H1 (cell line): ENCODE measurements around the gene RHD. TPM values are rescaled to one million over a fixed set of nuclear protein-coding genes. Genes with fewer than 3 reads are reported as not detected.
"Not testable (repeated sequence)": the region's sequence is repeated elsewhere in the genome, so short reads cannot be mapped to it uniquely, and the experiment has no call there.

Source experiments
- CTCF ChIA-PET: fragments of 300-600 bp; sonication (Branson Sonifier 250); formaldehyde crosslinking; loops from one replicate; lab custom pipeline; 2021; ENCODE audit not compliant: partially characterized antibody; lab: Charles Lee
- POLR2A ChIA-PET: fragments of 300-600 bp; sonication (Branson Sonifier 250); formaldehyde crosslinking; loops from one replicate; lab custom pipeline; 2021; ENCODE audit warnings: inconsistent platforms; ENCODE audit not compliant: partially characterized antibody; lab: Charles Lee
- DNase-seq, 2 experiments: peaks; one replicate each; pipeline versions ENCODE4 v3.0.0 to v3.0.0-alpha.2; 2010 to 2022; ENCODE audit warnings: low spot score in 2 of 2, low read depth in 1 of 2, mixed read lengths in 1 of 2
- FAIRE-seq: peaks from 2 replicates; lab custom pipeline; 2011; peaks lifted over from hg19 to GRCh38; lab: Jason Lieb, UNC
- H2AFZ ChIP-seq: 2 replicates; pipeline ENCODE4 v1.8.1; 2012; ENCODE audit warnings: low read length, inconsistent platforms
- H2AK5ac ChIP-seq: 2 replicates; pipeline ENCODE4 v1.6.1; 2013; ENCODE audit warnings: low read depth, low read length
- H2BK120ac ChIP-seq: replicated peaks from 2 replicates; pipeline ENCODE3; 2013; ENCODE audit warnings: low read depth, low read length, inconsistent platforms
- H2BK12ac ChIP-seq: 2 replicates; pipeline ENCODE4 v1.6.1; 2013; ENCODE audit warnings: low read depth, low read length
- H2BK15ac ChIP-seq: 2 replicates; pipeline ENCODE4 v1.6.1; 2013; ENCODE audit warnings: low read length
- H2BK20ac ChIP-seq: 2 replicates; pipeline ENCODE4 v1.6.1; 2013; ENCODE audit warnings: low read length
- H2BK5ac ChIP-seq: 2 replicates; pipeline ENCODE4 v1.6.1; 2013; ENCODE audit warnings: low read depth, low read length
- H3K14ac ChIP-seq: 2 replicates; pipeline ENCODE4 v1.6.1; 2013; ENCODE audit warnings: inconsistent platforms; ENCODE audit not compliant: insufficient read length
- H3K18ac ChIP-seq: 2 replicates; pipeline ENCODE4 v1.6.1; 2013; ENCODE audit warnings: low read length; ENCODE audit errors: extremely low read depth
- H3K23ac ChIP-seq: 2 replicates; pipeline ENCODE4 v1.6.1; 2013; ENCODE audit warnings: inconsistent platforms; ENCODE audit not compliant: insufficient read length
- H3K23me2 ChIP-seq: 2 replicates; pipeline ENCODE4 v1.6.1; 2013; ENCODE audit warnings: low read depth, low read length
- H3K27ac ChIP-seq: 2 replicates; pipeline ENCODE4 v1.6.1; 2011; ENCODE audit warnings: low read depth, low read length, inconsistent platforms
- H3K27me3 ChIP-seq, 4 experiments: replicated peaks in 1 of 4; 1 replicate in 1 of 4; 2 replicates in 3 of 4; pipeline versions ENCODE4 v1.6.1 to v1.8.1; 2011 to 2013; ENCODE audit warnings: low read length in 3 of 4, mild to moderate bottlenecking in 3 of 4, inconsistent platforms in 2 of 4, mixed read lengths in 2 of 4, moderate library complexity in 1 of 4; ENCODE audit not compliant: control insufficient read depth in 3 of 4, insufficient read depth in 3 of 4; ENCODE audit errors: extremely low read depth in 1 of 4
- H3K36me3 ChIP-seq, 4 experiments: 2 replicates each; pipeline versions ENCODE4 v1.6.1 to v1.8.1; 2011 to 2013; ENCODE audit warnings: mild to moderate bottlenecking in 4 of 4, low read length in 3 of 4, moderate library complexity in 2 of 4, control low read depth in 1 of 4, inconsistent platforms in 1 of 4; ENCODE audit not compliant: insufficient read depth in 4 of 4, control insufficient read depth in 2 of 4
- H3K4ac ChIP-seq: replicated peaks from 2 replicates; pipeline ENCODE3; 2013; ENCODE audit warnings: low read length, low read depth, mixed read lengths, inconsistent platforms; ENCODE audit not compliant: insufficient read length
- H3K4me1 ChIP-seq, 4 experiments: replicated peaks in 1 of 4; 1 replicate in 1 of 4; 2 replicates in 3 of 4; pipeline versions ENCODE4 v1.6.1 to v1.8.1; 2011 to 2013; ENCODE audit warnings: low read length in 3 of 4, inconsistent platforms in 2 of 4, mixed read lengths in 1 of 4; ENCODE audit not compliant: insufficient read depth in 4 of 4, control insufficient read depth in 3 of 4
- H3K4me2 ChIP-seq, 2 experiments: 2 replicates each; pipeline versions ENCODE4 v1.6.1 to v1.8.1; 2011 to 2013; ENCODE audit warnings: low read depth in 2 of 2, low read length in 2 of 2, control low read depth in 1 of 2, inconsistent platforms in 1 of 2, mild to moderate bottlenecking in 1 of 2; ENCODE audit not compliant: insufficient read depth in 1 of 2
- H3K4me3 ChIP-seq, 4 experiments: fragments of 200-600, 300-600 bp in 1 of 4; sonication (generic), shearing (Covaris generic), sonication (Bioruptor Twin) in 1 of 4; 2 replicates each; pipeline versions ENCODE4 v1.5.1 to v1.8.1; 2011 to 2016; ENCODE audit warnings: low read length in 4 of 4, low read depth in 3 of 4, control low read depth in 2 of 4, inconsistent platforms in 2 of 4, mild to moderate bottlenecking in 2 of 4, mixed read lengths in 1 of 4, moderate library complexity in 1 of 4; ENCODE audit not compliant: insufficient read depth in 2 of 4; ENCODE audit errors: extremely low read depth in 1 of 4
- H3K56ac ChIP-seq: replicated peaks from 2 replicates; pipeline ENCODE3; 2013; ENCODE audit warnings: low read depth, mild to moderate bottlenecking, mixed read lengths, low read length, inconsistent platforms; ENCODE audit not compliant: insufficient read length
- H3K79me1 ChIP-seq: 2 replicates; pipeline ENCODE4 v1.6.1; 2013; ENCODE audit warnings: low read depth, low read length, control low read depth
- H3K79me2 ChIP-seq, 2 experiments: 2 replicates each; pipeline versions ENCODE4 v1.6.1 to v1.8.1; 2012 to 2013; ENCODE audit warnings: low read length in 2 of 2, mild to moderate bottlenecking in 2 of 2, inconsistent platforms in 1 of 2; ENCODE audit not compliant: insufficient read depth in 2 of 2, control insufficient read depth in 1 of 2
- H3K9ac ChIP-seq, 4 experiments: replicated peaks in 1 of 4; 1 replicate in 1 of 4; 2 replicates in 3 of 4; pipeline versions ENCODE4 v1.6.1 to v1.8.1; 2011 to 2013; ENCODE audit warnings: low read depth in 3 of 4, low read length in 3 of 4, control low read depth in 2 of 4, mild to moderate bottlenecking in 2 of 4, moderate library complexity in 2 of 4, inconsistent platforms in 1 of 4; ENCODE audit errors: extremely low read depth in 1 of 4
- H3K9me3 ChIP-seq, 2 experiments: 2 replicates each; pipeline versions ENCODE4 v1.6.1 to v1.8.1; 2012 to 2013; ENCODE audit warnings: mild to moderate bottlenecking in 2 of 2, moderate library complexity in 2 of 2, control low read depth in 1 of 2, inconsistent platforms in 1 of 2, low read depth in 1 of 2, low read length in 1 of 2, mixed read lengths in 1 of 2; ENCODE audit not compliant: insufficient read depth in 2 of 2
- H4K20me1 ChIP-seq, 2 experiments: replicated peaks in 1 of 2; 2 replicates each; pipeline versions ENCODE3 to v1.8.1; 2011 to 2013; ENCODE audit warnings: inconsistent platforms in 2 of 2, low read length in 2 of 2, mild to moderate bottlenecking in 1 of 2; ENCODE audit not compliant: insufficient read depth in 2 of 2, control insufficient read depth in 1 of 2
- H4K5ac ChIP-seq: 2 replicates; pipeline ENCODE4 v1.6.1; 2013; ENCODE audit warnings: low read length, low read depth, mixed read lengths, inconsistent platforms; ENCODE audit not compliant: insufficient read length
- H4K8ac ChIP-seq: 2 replicates; pipeline ENCODE4 v1.8.0; 2013; ENCODE audit warnings: mild to moderate bottlenecking, moderate library complexity, low read length, inconsistent platforms; ENCODE audit not compliant: insufficient read depth; ENCODE audit errors: extremely low read depth
- H4K91ac ChIP-seq: replicated peaks from 2 replicates; pipeline ENCODE3; 2013; ENCODE audit warnings: low read length, mixed read lengths, inconsistent platforms; ENCODE audit not compliant: insufficient read length
- RAD21 ChIP-seq, 2 experiments: IDR thresholded peaks in 1 of 2; conservative IDR thresholded peaks in 1 of 2; 2 replicates each; pipeline ENCODE4 v1.6.1; 2011; ENCODE audit warnings: low read depth in 2 of 2, low read length in 2 of 2, improper control_type of control experiment in 1 of 2, inconsistent platforms in 1 of 2, mild to moderate bottlenecking in 1 of 2, moderate library complexity in 1 of 2
- WGBS, 2 experiments: shearing (Covaris generic) in 1 of 2; methylation state at CpG; one replicate each; pipeline versions ENCODE4 v1.1.6 to v1.1.7; 2013 to 2015; ENCODE audit warnings: low lambda C conversion rate in 2 of 2, mixed read lengths in 2 of 2, inconsistent platforms in 1 of 2, low coverage in 1 of 2, missing lambda C conversion rate in 1 of 2; ENCODE audit not compliant: insufficient replicate concordance in 2 of 2, insufficient coverage in 1 of 2, insufficient read length in 1 of 2; ENCODE audit errors: extremely low coverage in 1 of 2, missing lambda C conversion rate in 1 of 2; 5-methylcytosine and 5-hydroxymethylcytosine counted together
- polyA plus RNA-seq, 7 experiments: library from polyadenylated mRNA; depleted of rRNA in 3 of 7; stranded (reverse) in 5 of 7; unstranded in 2 of 7; fragments of >200 nt in 5 of 7; fragments of 200-250 nt in 2 of 7; gene quantifications; 1 replicate in 5 of 7; 2 replicates in 1 of 7; 4 replicates in 1 of 7; pipeline versions ENCODE4 v1.2.1 to v1.2.3, GENCODE V29; 2011 to 2013; ENCODE audit warnings: missing spikeins in 2 of 7, mixed read lengths in 2 of 7
- total RNA-seq: library from RNA; stranded (reverse); fragmentation: NEBNext Ultra II Directional; extraction: Animal tissue kit (Norgen Biotek cat#: 25700); gene quantifications from 2 replicates; pipeline ENCODE4 v1.2.1, GENCODE V29; 2021

The RHD gene
- total and polyA plus RNA-seq, 2 of the 8 experiments (the other 6 are each of a cell fraction or from before 2014, with no cell fraction given) = 0.21 TPM; not detected in 1

- peak in 1 of 2 experiments; percentile 10; a peak in 1 of 4 replicates for TF ChIP-seq RAD21 (IDR thresholded peaks at IDR 0.05 in 1 of 2, conservative IDR thresholded peaks at IDR 0.05 in 1 of 2; ENCODE audit: low read depth in 2 of 2, low read length in 2 of 2)
- H2BK20ac ChIP-seq, H3K14ac ChIP-seq, H3K23me2 ChIP-seq, H3K36me3 ChIP-seq, H3K9ac ChIP-seq, H3K18ac ChIP-seq, H3K4me2 ChIP-seq, FAIRE-seq, H3K23ac ChIP-seq, H4K8ac ChIP-seq, H3K56ac ChIP-seq, H4K20me1 ChIP-seq, CTCF ChIA-PET, H2BK12ac ChIP-seq, H2BK15ac ChIP-seq, H3K4ac ChIP-seq, DNase-seq, H4K91ac ChIP-seq, H2AFZ ChIP-seq, H4K5ac ChIP-seq, POLR2A ChIA-PET, H3K79me1 ChIP-seq, H3K4me1 ChIP-seq, H3K27ac ChIP-seq, H2AK5ac ChIP-seq, H2BK120ac ChIP-seq, H2BK5ac ChIP-seq, H3K4me3 ChIP-seq, H3K9me3 ChIP-seq, H3K27me3 ChIP-seq: not testable (repeated sequence)
- WGBS, 2 experiments = 95% methylated on average over 5 of the region's 5 CpGs; no CpG with 5 or more reads in 1 of the 2 experiments
- H3K79me2 ChIP-seq = peaks cover 0 to 11% of the 10 kb centered on the region in 2 experiments; a peak in 1 of 4 replicates
These were observed 57.6 kb downstream of the RHD start for GRCh38 chr1:25329950-25330349.
